Brain microvascular endothelial cell (primary cell): ENCODE results near the gene LRRC45.

Experiments used
- DNase-seq: peaks from one replicate; pipeline ENCODE4 v3.0.0-alpha.2; 2020
- H3K27ac ChIP-seq: fragments of 250-450 bp; sonication (Bioruptor Pico); 2 replicates; pipeline ENCODE4 v1.5.1; 2020; ENCODE audit warnings: mild to moderate bottlenecking, moderate library complexity
- H3K27me3 ChIP-seq: fragments of 250-450 bp; sonication (Bioruptor Pico); replicated peaks from 2 replicates; pipeline ENCODE4 v1.5.1; 2020; ENCODE audit warnings: mild to moderate bottlenecking
- H3K36me3 ChIP-seq: fragments of 250-450 bp; sonication (Bioruptor Pico); replicated peaks from 2 replicates; pipeline ENCODE4 v1.5.1; 2020; ENCODE audit warnings: mild to moderate bottlenecking
- H3K4me3 ChIP-seq: 2 replicates; pipeline ENCODE4 v1.5.1; 2011; ENCODE audit warnings: low read depth, mild to moderate bottlenecking, control low read depth, low read length, moderate library complexity
- CTCF ChIP-seq: IDR thresholded peaks from 2 replicates; pipeline ENCODE4 v1.5.1; 2011; ENCODE audit warnings: low read depth, mild to moderate bottlenecking, moderate library complexity, low read length, control low read depth, inconsistent platforms; ENCODE audit errors: missing control alignments
- in situ Hi-C: cut with HindIII; loops from 2 replicates; pipeline ENCODE4 v1.10.0; 2017; ENCODE audit warnings: low sequenced_read_pairs, low pct_ligation_motif_present

Gene LRRC45

GRCh38 chr17:82010575-82011525 lies 12.3 kb upstream of the LRRC45 start:
- no peaks in the 10 kb centered on the region for H3K27me3 ChIP-seq
- DNase-seq = no peak
- H3K27ac ChIP-seq = no peak overlapping the region
- no peaks in the 10 kb centered on the region for H3K36me3 ChIP-seq
- H3K4me3 ChIP-seq = no peak overlapping the region
- in situ Hi-C loops = no loop called here
- no peak for TF ChIP-seq CTCF

- Histone ChIP-seq H3K36me3 (no peaks in the 10 kb centered on the region), H3K27me3 (no peaks in the 10 kb centered on the region), H3K4me3 (no peak overlapping the region), H3K27ac (no peak overlapping the region)
- in situ Hi-C loops = no loop called here
- no peak for DNase-seq
- TF ChIP-seq CTCF = no peak
These were observed 11.4 kb upstream of the LRRC45 start for GRCh38 chr17:82011617-82012187.

GRCh38 chr17:82012261-82012639 lies 10.9 kb upstream of the LRRC45 start:
- in situ Hi-C loops = no loop called here

GRCh38 chr17:82012640-82013295 lies 10.3 kb upstream of the LRRC45 start:
- no peak for DNase-seq
- in situ Hi-C loops = no loop called here
- Histone ChIP-seq H3K4me3 (no peak overlapping the region), H3K27ac (no peak overlapping the region), H3K27me3 (no peaks in the 10 kb centered on the region), H3K36me3 (no peaks in the 10 kb centered on the region)
- TF ChIP-seq CTCF = no peak

More at GRCh38 chr17:82012261-82012639, 10.9 kb upstream of the LRRC45 start:
- no peak for DNase-seq
- Histone ChIP-seq H3K27ac (no peak overlapping the region), H3K27me3 (no peaks in the 10 kb centered on the region), H3K4me3 (no peak overlapping the region), H3K36me3 (no peaks in the 10 kb centered on the region)
- no peak for TF ChIP-seq CTCF

GRCh38 chr17:82013341-82013740 lies 9.8 kb upstream of the LRRC45 start:
- Histone ChIP-seq H3K4me3 (no peak overlapping the region), H3K27ac (no peak overlapping the region), H3K27me3 (no peaks in the 10 kb centered on the region), H3K36me3 (no peaks in the 10 kb centered on the region)
- no peak for DNase-seq
- TF ChIP-seq CTCF = no peak
- in situ Hi-C loops = no loop called here
